PC-9 (cell line): Measurements from ENCODE around the gene CLEC4D.

Source experiments
- EZH2 ChIP-seq: fragments of 200-600 bp; sonication (generic); IDR thresholded peaks from 2 replicates; pipeline ENCODE4 v1.8.0; 2017; ENCODE audit warnings: antibody characterized with exemption, low read depth
- TF ChIP-seq, protein P1 (sequence below): fragments of 200-600 bp; sonication (generic); conservative IDR thresholded peaks from 2 replicates; pipeline ENCODE4 v1.6.1; 2017; ENCODE audit warnings: mixed run types, antibody characterized with exemption, mild to moderate bottlenecking, moderate library complexity

GRCh38 chr12:8493084-8493483 is 20.2 kb upstream of the CLEC4D start:
- TF ChIP-seq, protein P1, sequence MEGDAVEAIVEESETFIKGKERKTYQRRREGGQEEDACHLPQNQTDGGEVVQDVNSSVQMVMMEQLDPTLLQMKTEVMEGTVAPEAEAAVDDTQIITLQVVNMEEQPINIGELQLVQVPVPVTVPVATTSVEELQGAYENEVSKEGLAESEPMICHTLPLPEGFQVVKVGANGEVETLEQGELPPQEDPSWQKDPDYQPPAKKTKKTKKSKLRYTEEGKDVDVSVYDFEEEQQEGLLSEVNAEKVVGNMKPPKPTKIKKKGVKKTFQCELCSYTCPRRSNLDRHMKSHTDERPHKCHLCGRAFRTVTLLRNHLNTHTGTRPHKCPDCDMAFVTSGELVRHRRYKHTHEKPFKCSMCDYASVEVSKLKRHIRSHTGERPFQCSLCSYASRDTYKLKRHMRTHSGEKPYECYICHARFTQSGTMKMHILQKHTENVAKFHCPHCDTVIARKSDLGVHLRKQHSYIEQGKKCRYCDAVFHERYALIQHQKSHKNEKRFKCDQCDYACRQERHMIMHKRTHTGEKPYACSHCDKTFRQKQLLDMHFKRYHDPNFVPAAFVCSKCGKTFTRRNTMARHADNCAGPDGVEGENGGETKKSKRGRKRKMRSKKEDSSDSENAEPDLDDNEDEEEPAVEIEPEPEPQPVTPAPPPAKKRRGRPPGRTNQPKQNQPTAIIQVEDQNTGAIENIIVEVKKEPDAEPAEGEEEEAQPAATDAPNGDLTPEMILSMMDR = no peak
- no peak for TF ChIP-seq EZH2
